Measurements from ENCODE around the gene ROBO2. TPM values are rescaled to one million over a fixed set of nuclear protein-coding genes. Genes with fewer than 3 reads are reported as not detected.

The ROBO2 gene
- total and polyA plus RNA-seq, 10 of the 15 experiments (the other 5 are each of a cell fraction or from before 2014, with no cell fraction given), result 0.22 to 2.5 (median 0.81) TPM

- DNase-seq (ENCODE audit: low read depth, low spot score) (no peak), ATAC-seq (no peak), FAIRE-seq (no peak)
- no peak overlapping the region for H2AFZ ChIP-seq (ENCODE audit: control insufficient read depth, low read depth, low read length)
- H3K4me1 ChIP-seq (ENCODE audit: control insufficient read depth, insufficient read depth, low read length), result no peaks in the 10 kb centered on the region
- 48% methylated on average over 4 of the region's 4 CpGs for WGBS (ENCODE audit: insufficient coverage, insufficient replicate concordance, low lambda C conversion rate, missing lambda C conversion rate)
- ChIA-PET CTCF (no interaction called here), RAD21 (ENCODE audit: unreplicated experiment) (no interaction called here), SMC1A (ENCODE audit: uncharacterized antibody, unreplicated experiment) (no interaction called here), POLR2A (no interaction called here)
- no TSS peak for BruUV-seq (replicated peaks)
- no peaks in the 10 kb centered on the region; the same call in 2 of the 3 replicates for H3K9me3 ChIP-seq (replicated peaks; ENCODE audit: control insufficient read depth, insufficient read depth, low read length)
- H3K4me3 ChIP-seq, result no peak overlapping the region
- H4K20me1 ChIP-seq (ENCODE audit: control insufficient read depth, insufficient read depth), result no peaks in the 10 kb centered on the region
- no peak overlapping the region for H3K4me2 ChIP-seq (ENCODE audit: control insufficient read depth, insufficient read depth)
- H3K36me3 ChIP-seq (ENCODE audit: control insufficient read depth in 2 of 2, insufficient read depth in 2 of 2, low read length in 1 of 2), result no peaks in the 10 kb centered on the region
- H3K27me3 ChIP-seq (replicated peaks in 1 of 2; ENCODE audit: control insufficient read depth in 2 of 2, insufficient read depth in 2 of 2, low read length in 1 of 2), result no peaks in the 10 kb centered on the region
- no peak overlapping the region for H3K27ac ChIP-seq (ENCODE audit: control insufficient read depth, insufficient read depth)
- in situ Hi-C loops (cut with MboI), result no loop called here
- intact Hi-C loops (cut with micrococcal nuclease; ENCODE audit: unreplicated experiment), result no loop called here
- no peak overlapping the region for H3K9ac ChIP-seq (ENCODE audit: control insufficient read depth, insufficient read depth, low read length)
- H3K79me2 ChIP-seq (ENCODE audit: control insufficient read depth, insufficient read depth, low read length), result no peaks in the 10 kb centered on the region
- TF ChIP-seq ETV6 (conservative IDR thresholded peaks at IDR 0.05 in 1 of 2, IDR thresholded peaks at IDR 0.05 in 1 of 2; ENCODE audit: borderline replicate concordance in 1 of 2, low read depth in 1 of 2), result no peak
- TF ChIP-seq ZZZ3 (IDR thresholded peaks at IDR 0.05; ENCODE audit: control insufficient read depth, insufficient read length, low read depth), result no peak
- TF ChIP-seq CHD2 (IDR thresholded peaks at IDR 0.05; ENCODE audit: borderline replicate concordance, low read depth, low read length), result no peak
- TF ChIP-seq SMAD5 (IDR thresholded peaks at IDR 0.05; ENCODE audit: low read depth), result no peak
- no peak for TF ChIP-seq HCFC1 (IDR thresholded peaks at IDR 0.05; ENCODE audit: low read length)
- TF ChIP-seq CBX5 (IDR thresholded peaks at IDR 0.05; ENCODE audit: low read depth), result no peak
- TF ChIP-seq FOXK2 (IDR thresholded peaks at IDR 0.05), result no peak
- TF ChIP-seq BCLAF1 (IDR thresholded peaks at IDR 0.05), result no peak
- TF ChIP-seq BCL3 (IDR thresholded peaks at IDR 0.05; ENCODE audit: borderline replicate concordance, insufficient read depth, low read depth, low read length, poor library complexity, severe bottlenecking), result no peak
- TF ChIP-seq ATF3 (IDR thresholded peaks at IDR 0.05; ENCODE audit: borderline replicate concordance, extremely low read depth, low read depth, low read length), result no peak
- TF ChIP-seq HDAC2 (IDR thresholded peaks at IDR 0.05), result no peak
- no peak for TF ChIP-seq CUX1 (IDR thresholded peaks at IDR 0.05; ENCODE audit: insufficient replicate concordance, low read depth, low read length)
- TF ChIP-seq POLR2AphosphoS5 (IDR thresholded peaks at IDR 0.05; ENCODE audit: low read length), result no peak
- TF ChIP-seq FOS (IDR thresholded peaks at IDR 0.05; ENCODE audit: borderline replicate concordance, extremely low read depth, insufficient read length), result no peak
- no peak for TF ChIP-seq IKZF2 (IDR thresholded peaks at IDR 0.05)
- no peak for TF ChIP-seq EED (IDR thresholded peaks at IDR 0.05; ENCODE audit: low read depth)
Measured at GRCh38 chr3:77412021-77412438, 372.1 kb downstream of the ROBO2 start.

Data from GM12878 (cell line).